ENCODE measurements around the gene SPATA13. TPM values are rescaled to one million over a fixed set of nuclear protein-coding genes. Genes with fewer than 3 reads are reported as not detected.

Gene SPATA13
- total and polyA plus RNA-seq, 8 donors = 3.6 to 156 (median 48.6) TPM

DNA sequence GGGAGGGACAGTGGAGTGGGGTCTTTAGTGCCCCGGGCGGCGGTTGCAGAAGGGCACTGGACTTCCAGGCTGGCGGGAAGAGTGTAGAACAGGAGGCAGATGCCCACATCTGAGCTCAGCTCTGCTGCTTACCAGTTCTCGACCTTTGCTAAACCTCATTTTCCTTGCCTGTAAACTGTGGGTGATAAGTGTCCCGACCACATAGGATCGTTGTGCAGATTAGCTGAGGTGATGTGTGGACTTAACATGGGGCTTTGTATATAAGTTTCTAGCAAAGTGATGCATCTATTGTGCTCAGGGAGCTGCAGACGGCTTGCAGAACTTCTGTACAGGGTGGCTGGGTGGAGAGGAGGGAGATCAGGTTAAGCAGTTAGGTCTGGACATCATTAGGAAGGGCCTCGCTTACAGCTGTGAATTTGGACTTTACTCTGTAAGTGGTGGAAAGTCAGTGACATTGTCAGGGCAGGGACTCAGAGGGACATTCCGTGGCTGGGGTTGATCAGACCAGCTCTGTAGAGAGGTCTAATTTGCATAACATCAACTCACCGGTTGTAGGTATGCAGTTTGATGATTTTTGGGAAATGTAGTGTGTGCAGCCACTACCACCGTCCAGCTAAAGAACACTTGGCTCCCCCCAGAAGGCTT, 70.0 kb downstream of the SPATA13 start:
- intact Hi-C loops (cut with DNase I; ENCODE audit: low total_unique reads) = no loop called here
- WGBS, 5 donors = 68 to 76% (median 72%) methylated on average over 12 of the region's 12 CpGs
- peaks cover 0 to 41% (median 20%) of the 10 kb centered on the region in 4 donors for H3K4me1 ChIP-seq
- H3K27me3 ChIP-seq = no peaks in the 10 kb centered on the region
- H3K4me3 ChIP-seq = no peak overlapping the region
- no peak for TF ChIP-seq POLR2AphosphoS5 (IDR thresholded peaks at IDR 0.05)
- no peak for TF ChIP-seq EP300 (IDR thresholded peaks at IDR 0.05)
- no peak for TF ChIP-seq CTCF (IDR thresholded peaks at IDR 0.05)
- no peak for TF ChIP-seq POLR2A (IDR thresholded peaks at IDR 0.05)
- H3K27ac ChIP-seq = no peak overlapping the region
- no peak for DNase-seq
- H3K36me3 ChIP-seq = peaks cover 4 to 7% (median 6%) of the 10 kb centered on the region in 4 donors
- H3K9me3 ChIP-seq = no peaks in the 10 kb centered on the region

GRCh38 chr13:24231377-24231776, 70.9 kb downstream of the SPATA13 start:
- no peaks in the 10 kb centered on the region for H3K27me3 ChIP-seq
- WGBS, 5 donors = 94 to 98% (median 96%) methylated on average over 3 of the region's 3 CpGs
- TF ChIP-seq POLR2A (IDR thresholded peaks at IDR 0.05) (no peak), CTCF (IDR thresholded peaks at IDR 0.05) (no peak), POLR2AphosphoS5 (IDR thresholded peaks at IDR 0.05) (no peak), EP300 (IDR thresholded peaks at IDR 0.05) (no peak)
- no peak for DNase-seq
- H3K4me1 ChIP-seq = peaks cover 0 to 41% (median 20%) of the 10 kb centered on the region in 4 donors
- intact Hi-C loops (cut with DNase I; ENCODE audit: low total_unique reads) = no loop called here
- no peak overlapping the region for H3K27ac ChIP-seq
- no peaks in the 10 kb centered on the region for H3K9me3 ChIP-seq
- H3K4me3 ChIP-seq = no peak overlapping the region
- no peaks in the 10 kb centered on the region for H3K36me3 ChIP-seq

DNA sequence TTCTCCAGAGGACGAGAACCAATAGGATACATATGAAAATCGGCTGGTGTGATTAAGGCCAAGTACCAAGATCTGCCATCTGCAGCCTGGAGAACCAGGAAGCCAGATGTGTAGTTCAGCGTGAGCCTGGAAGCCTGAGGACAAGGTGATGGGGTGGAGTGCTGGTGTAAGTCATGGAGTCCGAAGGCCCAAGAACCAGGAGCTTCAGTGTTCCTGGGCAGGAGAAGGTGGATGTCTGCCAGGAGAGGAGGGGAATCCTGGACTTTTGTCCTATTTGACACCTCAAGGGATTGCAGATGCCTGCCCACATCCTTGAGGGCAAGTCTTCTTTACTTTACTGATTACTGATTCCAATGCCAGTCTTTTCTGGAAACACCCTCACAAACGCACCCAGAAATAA, 71.5 kb downstream of the SPATA13 start:
- H3K9me3 ChIP-seq = no peaks in the 10 kb centered on the region
- no peaks in the 10 kb centered on the region for H3K36me3 ChIP-seq
- H3K27me3 ChIP-seq = no peaks in the 10 kb centered on the region
- no peak overlapping the region for H3K27ac ChIP-seq
- H3K4me3 ChIP-seq = no peak overlapping the region
- H3K4me1 ChIP-seq = peaks cover 0 to 41% (median 20%) of the 10 kb centered on the region in 4 donors
- TF ChIP-seq POLR2A (IDR thresholded peaks at IDR 0.05) = no peak
- TF ChIP-seq CTCF (IDR thresholded peaks at IDR 0.05) = no peak
- no peak for TF ChIP-seq POLR2AphosphoS5 (IDR thresholded peaks at IDR 0.05)
- no peak for TF ChIP-seq EP300 (IDR thresholded peaks at IDR 0.05)
- WGBS, 5 donors = 79 to 88% (median 81%) methylated on average over 5 of the region's 5 CpGs
- intact Hi-C loops (cut with DNase I; ENCODE audit: low total_unique reads) = no loop called here
- no peak for DNase-seq

DNA sequence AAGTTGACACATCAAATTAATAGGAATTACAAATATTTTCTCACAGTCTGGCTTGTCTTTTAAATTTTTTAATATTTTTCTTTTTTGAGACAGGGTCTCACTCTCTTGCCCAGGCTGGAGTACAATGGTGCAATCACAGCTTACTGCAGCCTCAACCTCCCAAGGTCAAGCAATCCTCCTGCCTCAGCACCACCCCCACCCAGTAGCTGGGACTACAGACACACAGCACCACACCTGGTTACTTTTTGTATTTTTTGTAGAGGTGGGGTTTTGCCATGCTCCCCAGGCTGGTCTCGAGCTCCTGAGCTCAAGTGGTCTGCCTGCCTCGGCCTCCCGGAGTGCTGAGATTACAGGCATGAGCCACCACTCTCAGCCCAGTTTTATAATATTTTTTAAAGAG, 72.0 kb downstream of the SPATA13 start:
- Histone ChIP-seq H3K36me3 (no peaks in the 10 kb centered on the region), H3K9me3 (no peaks in the 10 kb centered on the region), H3K4me1 (peaks cover 0 to 41% (median 20%) of the 10 kb centered on the region in 4 donors), H3K27ac (no peak overlapping the region), H3K4me3 (no peak overlapping the region), H3K27me3 (no peaks in the 10 kb centered on the region)
- intact Hi-C loops (cut with DNase I; ENCODE audit: low total_unique reads) = no loop called here
- TF ChIP-seq POLR2A (IDR thresholded peaks at IDR 0.05) (no peak), POLR2AphosphoS5 (IDR thresholded peaks at IDR 0.05) (no peak), EP300 (IDR thresholded peaks at IDR 0.05) (no peak), CTCF (IDR thresholded peaks at IDR 0.05) (no peak)
- WGBS, 5 donors = 94 to 100% (median 98%) methylated on average over 3 of the region's 3 CpGs
- no peak for DNase-seq

Data from stomach (tissue), 9 donors.